Neural cell (in vitro differentiated cells): Measurements from ENCODE around the gene SARS1. TPM values are rescaled to one million over a fixed set of nuclear protein-coding genes. Genes with fewer than 3 reads are reported as not detected.

Experiments used
- H2AFZ ChIP-seq: fragments of 200-600, 300-800 bp; sonication (generic), shearing (Covaris generic); 2 replicates; pipeline ENCODE4 v1.6.0; 2014; ENCODE audit warnings: low read depth, mild to moderate bottlenecking, antibody characterized with exemption, low read length, moderate library complexity
- H3F3A ChIP-seq: fragments of 200-600 bp; shearing (Covaris generic); 2 replicates; pipeline ENCODE4 v1.6.1; 2016; ENCODE audit warnings: mild to moderate bottlenecking, moderate library complexity, mixed read lengths, antibody characterized with exemption, low read length; ENCODE audit not compliant: insufficient read depth, poor library complexity, severe bottlenecking
- H3K27ac ChIP-seq: fragments of 200-600, 300-800 bp; sonication (generic), shearing (Covaris generic); 2 replicates; pipeline ENCODE4 v1.5.1; 2014; ENCODE audit warnings: mild to moderate bottlenecking, low read length, moderate library complexity
- H3K27me3 ChIP-seq: fragments of 300-800, 200-600 bp; sonication (generic), shearing (Covaris generic); 2 replicates; pipeline ENCODE4 v1.6.0; 2014; ENCODE audit warnings: mild to moderate bottlenecking, low read depth, low read length, moderate library complexity; ENCODE audit not compliant: insufficient read depth
- H3K36me3 ChIP-seq: fragments of 300-800, 200-600 bp; sonication (generic), shearing (Covaris generic); 2 replicates; pipeline ENCODE4 v1.5.1; 2014; ENCODE audit warnings: mild to moderate bottlenecking, antibody characterized with exemption, low read length, moderate library complexity; ENCODE audit not compliant: insufficient read depth
- H3K4me2 ChIP-seq: fragments of 300-800, 200-600 bp; sonication (generic), shearing (Covaris generic); 2 replicates; pipeline ENCODE4 v1.6.0; 2014; ENCODE audit warnings: mild to moderate bottlenecking, low read length
- H3K4me3 ChIP-seq: fragments of 300-800, 200-600 bp; sonication (generic), shearing (Covaris generic); 2 replicates; pipeline ENCODE4 v1.5.1; 2014; ENCODE audit warnings: mild to moderate bottlenecking, low read length, moderate library complexity
- H3K79me2 ChIP-seq: fragments of 200-600 bp; shearing (Covaris generic); replicated peaks from 2 replicates; pipeline ENCODE4 v1.6.0; 2014; ENCODE audit warnings: mild to moderate bottlenecking, low read length, moderate library complexity; ENCODE audit not compliant: insufficient read depth
- H3K9ac ChIP-seq: fragments of 300-800, 200-600 bp; sonication (generic), shearing (Covaris generic); 2 replicates; pipeline ENCODE4 v1.6.1; 2016; ENCODE audit warnings: mild to moderate bottlenecking, low read length, mixed read lengths
- H3K9me2 ChIP-seq: fragments of 200-600 bp; shearing (Covaris generic); 2 replicates; pipeline ENCODE4 v1.6.1; 2016; ENCODE audit warnings: mild to moderate bottlenecking, low read length, mixed read lengths; ENCODE audit not compliant: insufficient read depth
- H3K9me3 ChIP-seq: fragments of 200-600, 300-800 bp; sonication (generic), shearing (Covaris generic); 2 replicates; pipeline ENCODE4 v1.6.1; 2016; ENCODE audit warnings: mild to moderate bottlenecking, mixed run types, low read length, moderate library complexity, mixed read lengths
- H4K20me1 ChIP-seq: fragments of 200-600 bp; shearing (Covaris generic); 2 replicates; pipeline ENCODE4 v1.6.1; 2016; ENCODE audit warnings: mild to moderate bottlenecking, mixed run types; ENCODE audit not compliant: insufficient read depth
- EP300 ChIP-seq: fragments of 450-650 bp; conservative IDR thresholded peaks from 2 replicates; pipeline ENCODE4 v1.6.1; 2014; ENCODE audit warnings: antibody characterized with exemption, mild to moderate bottlenecking, moderate library complexity; ENCODE audit not compliant: poor library complexity, severe bottlenecking
- EZH2 ChIP-seq: fragments of 200-600, 300-800 bp; shearing (Covaris generic), sonication (generic); IDR thresholded peaks from 2 replicates; pipeline ENCODE4 v1.6.1; 2014; ENCODE audit warnings: antibody characterized with exemption, low read length, borderline replicate concordance, mild to moderate bottlenecking; ENCODE audit not compliant: insufficient read depth, poor library complexity, severe bottlenecking
- MXI1 ChIP-seq: fragments of 450-650 bp; conservative IDR thresholded peaks from 2 replicates; pipeline ENCODE4 v1.6.1; 2014; ENCODE audit warnings: antibody characterized with exemption, mild to moderate bottlenecking; ENCODE audit not compliant: poor library complexity, severe bottlenecking
- POLR2AphosphoS5 ChIP-seq: IDR thresholded peaks from 2 replicates; pipeline ENCODE4 v1.6.1; 2012
- RAD21 ChIP-seq: fragments of 450-650 bp; conservative IDR thresholded peaks from 2 replicates; pipeline ENCODE4 v1.6.1; 2014; ENCODE audit warnings: antibody characterized with exemption, mild to moderate bottlenecking, moderate library complexity
- SMC3 ChIP-seq: fragments of 450-650 bp; conservative IDR thresholded peaks from 2 replicates; pipeline ENCODE4 v1.6.1; 2014; ENCODE audit warnings: antibody characterized with exemption, mild to moderate bottlenecking, moderate library complexity; ENCODE audit not compliant: poor library complexity
- TAF1 ChIP-seq: IDR thresholded peaks from 2 replicates; pipeline ENCODE4 v1.6.1; 2012; ENCODE audit warnings: low read depth
- polyA plus RNA-seq: library from polyadenylated mRNA; depleted of rRNA; stranded (reverse); fragments of >200 nt; gene quantifications from 2 replicates; pipeline ENCODE4 v1.2.3, GENCODE V29; 2014
- TF ChIP-seq, protein P1 (sequence below): fragments of 450-650 bp; IDR thresholded peaks from 2 replicates; pipeline ENCODE4 v1.5.1; 2014; ENCODE audit warnings: antibody characterized with exemption, mild to moderate bottlenecking, moderate library complexity; ENCODE audit not compliant: poor library complexity, severe bottlenecking
- TF ChIP-seq, protein P2 (sequence below): IDR thresholded peaks from 2 replicates; pipeline ENCODE4 v1.6.1; 2012; ENCODE audit warnings: borderline replicate concordance

SARS1 gene
- polyA plus RNA-seq, 1 donor from 2014 or later = 281 TPM

DNA sequence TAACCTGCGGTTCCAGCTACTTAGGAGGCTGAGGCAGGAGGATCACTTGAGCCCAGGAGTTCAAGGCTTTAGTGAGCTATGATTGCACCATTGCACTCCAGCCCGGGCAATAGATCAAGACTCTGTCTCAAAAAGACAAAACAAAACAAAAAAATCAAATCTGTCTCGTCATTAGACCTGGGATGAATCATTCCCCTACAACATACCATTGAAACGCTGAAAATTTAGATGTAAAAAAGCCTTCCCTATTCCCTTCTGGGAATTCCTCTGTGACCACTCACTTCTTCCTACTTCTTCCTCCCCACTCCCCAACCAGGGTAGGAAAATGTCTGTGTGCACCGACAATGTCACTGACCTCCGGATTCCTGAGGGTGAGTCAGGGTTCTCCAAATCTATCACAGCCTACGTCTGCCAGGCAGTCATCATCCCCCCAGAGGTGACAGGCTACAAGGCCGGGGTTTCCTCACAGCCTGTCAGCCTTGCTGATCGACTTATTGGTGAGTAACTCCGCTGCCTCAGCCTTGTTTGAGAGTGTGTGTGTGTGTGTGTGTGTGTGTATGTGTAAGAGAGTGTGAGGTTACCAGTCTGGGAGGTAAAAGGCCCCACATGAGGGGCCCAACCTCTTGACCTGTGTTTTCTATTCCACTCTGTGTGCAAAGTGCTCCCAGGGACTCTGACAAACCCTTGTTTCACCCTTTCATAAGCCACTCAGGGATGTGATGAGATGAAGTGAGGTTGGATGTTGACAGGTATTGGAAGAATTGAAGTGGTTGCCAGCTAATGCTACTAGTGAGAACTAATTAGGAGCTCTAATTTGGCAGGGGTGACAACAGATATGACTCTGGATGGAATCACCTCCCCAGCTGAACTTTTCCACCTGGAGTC lies 16.3 kb upstream of the SARS1 start:
- Histone ChIP-seq H3K79me2 (no peaks in the 10 kb centered on the region), H3F3A (no peaks in the 10 kb centered on the region), H3K9me3 (no peaks in the 10 kb centered on the region), H3K9me2 (no peaks in the 10 kb centered on the region), H3K4me3 (no peak overlapping the region), H2AFZ (no peak overlapping the region), H3K9ac (no peak overlapping the region), H3K4me2 (no peak overlapping the region), H3K27ac (no peak overlapping the region), H3K36me3 (no peaks in the 10 kb centered on the region), H4K20me1 (no peaks in the 10 kb centered on the region), H3K27me3 (no peaks in the 10 kb centered on the region)
- no peak for TF ChIP-seq EP300
- TF ChIP-seq, protein P1, sequence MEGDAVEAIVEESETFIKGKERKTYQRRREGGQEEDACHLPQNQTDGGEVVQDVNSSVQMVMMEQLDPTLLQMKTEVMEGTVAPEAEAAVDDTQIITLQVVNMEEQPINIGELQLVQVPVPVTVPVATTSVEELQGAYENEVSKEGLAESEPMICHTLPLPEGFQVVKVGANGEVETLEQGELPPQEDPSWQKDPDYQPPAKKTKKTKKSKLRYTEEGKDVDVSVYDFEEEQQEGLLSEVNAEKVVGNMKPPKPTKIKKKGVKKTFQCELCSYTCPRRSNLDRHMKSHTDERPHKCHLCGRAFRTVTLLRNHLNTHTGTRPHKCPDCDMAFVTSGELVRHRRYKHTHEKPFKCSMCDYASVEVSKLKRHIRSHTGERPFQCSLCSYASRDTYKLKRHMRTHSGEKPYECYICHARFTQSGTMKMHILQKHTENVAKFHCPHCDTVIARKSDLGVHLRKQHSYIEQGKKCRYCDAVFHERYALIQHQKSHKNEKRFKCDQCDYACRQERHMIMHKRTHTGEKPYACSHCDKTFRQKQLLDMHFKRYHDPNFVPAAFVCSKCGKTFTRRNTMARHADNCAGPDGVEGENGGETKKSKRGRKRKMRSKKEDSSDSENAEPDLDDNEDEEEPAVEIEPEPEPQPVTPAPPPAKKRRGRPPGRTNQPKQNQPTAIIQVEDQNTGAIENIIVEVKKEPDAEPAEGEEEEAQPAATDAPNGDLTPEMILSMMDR = no peak
- no peak for TF ChIP-seq TAF1
- TF ChIP-seq, protein P2, sequence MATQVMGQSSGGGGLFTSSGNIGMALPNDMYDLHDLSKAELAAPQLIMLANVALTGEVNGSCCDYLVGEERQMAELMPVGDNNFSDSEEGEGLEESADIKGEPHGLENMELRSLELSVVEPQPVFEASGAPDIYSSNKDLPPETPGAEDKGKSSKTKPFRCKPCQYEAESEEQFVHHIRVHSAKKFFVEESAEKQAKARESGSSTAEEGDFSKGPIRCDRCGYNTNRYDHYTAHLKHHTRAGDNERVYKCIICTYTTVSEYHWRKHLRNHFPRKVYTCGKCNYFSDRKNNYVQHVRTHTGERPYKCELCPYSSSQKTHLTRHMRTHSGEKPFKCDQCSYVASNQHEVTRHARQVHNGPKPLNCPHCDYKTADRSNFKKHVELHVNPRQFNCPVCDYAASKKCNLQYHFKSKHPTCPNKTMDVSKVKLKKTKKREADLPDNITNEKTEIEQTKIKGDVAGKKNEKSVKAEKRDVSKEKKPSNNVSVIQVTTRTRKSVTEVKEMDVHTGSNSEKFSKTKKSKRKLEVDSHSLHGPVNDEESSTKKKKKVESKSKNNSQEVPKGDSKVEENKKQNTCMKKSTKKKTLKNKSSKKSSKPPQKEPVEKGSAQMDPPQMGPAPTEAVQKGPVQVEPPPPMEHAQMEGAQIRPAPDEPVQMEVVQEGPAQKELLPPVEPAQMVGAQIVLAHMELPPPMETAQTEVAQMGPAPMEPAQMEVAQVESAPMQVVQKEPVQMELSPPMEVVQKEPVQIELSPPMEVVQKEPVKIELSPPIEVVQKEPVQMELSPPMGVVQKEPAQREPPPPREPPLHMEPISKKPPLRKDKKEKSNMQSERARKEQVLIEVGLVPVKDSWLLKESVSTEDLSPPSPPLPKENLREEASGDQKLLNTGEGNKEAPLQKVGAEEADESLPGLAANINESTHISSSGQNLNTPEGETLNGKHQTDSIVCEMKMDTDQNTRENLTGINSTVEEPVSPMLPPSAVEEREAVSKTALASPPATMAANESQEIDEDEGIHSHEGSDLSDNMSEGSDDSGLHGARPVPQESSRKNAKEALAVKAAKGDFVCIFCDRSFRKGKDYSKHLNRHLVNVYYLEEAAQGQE = no peak
- no peak for TF ChIP-seq SMC3
- TF ChIP-seq POLR2AphosphoS5 = no peak
- TF ChIP-seq MXI1 = no peak
- no peak for TF ChIP-seq EZH2

DNA sequence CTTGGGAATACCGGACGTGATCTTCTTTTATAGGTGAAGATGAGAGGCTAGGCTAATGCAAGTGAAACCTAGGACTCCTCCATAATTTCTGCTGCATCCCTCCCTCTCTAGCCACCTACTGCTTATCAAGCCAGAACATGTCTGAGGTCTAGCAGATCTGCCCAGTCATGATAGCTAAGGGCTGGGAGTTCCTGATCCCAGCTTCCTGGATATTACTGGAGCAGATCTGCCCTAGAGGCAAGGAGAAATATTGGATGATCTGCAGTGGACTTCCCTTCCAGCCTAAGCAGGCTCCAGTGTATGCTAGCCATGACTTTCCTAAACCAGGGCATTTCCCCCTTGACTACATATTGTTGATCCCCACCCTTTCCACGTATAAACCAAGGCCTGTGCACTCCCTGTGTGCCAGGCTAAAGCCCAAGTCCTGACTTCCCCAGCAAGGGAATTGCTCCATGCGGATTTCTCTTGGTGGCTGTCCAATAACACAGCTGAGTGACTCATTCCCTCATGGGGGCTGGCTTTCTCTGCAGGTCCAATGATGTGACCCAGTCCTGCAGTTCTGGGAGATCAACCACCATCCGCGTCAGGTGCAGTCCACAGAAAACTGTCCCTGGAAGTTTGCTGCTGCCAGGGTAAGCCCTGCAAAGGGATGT lies 15.5 kb upstream of the SARS1 start:
- H3K9me2 ChIP-seq = no peaks in the 10 kb centered on the region
- no peak overlapping the region for H3K4me2 ChIP-seq
- H3F3A ChIP-seq = no peaks in the 10 kb centered on the region
- TF ChIP-seq EP300 = no peak
- TF ChIP-seq RAD21 = no peak
- no peak for TF ChIP-seq MXI1
- TF ChIP-seq TAF1 = no peak
- no peak for TF ChIP-seq SMC3
- no peak for TF ChIP-seq EZH2
- TF ChIP-seq, protein P2 = no peak
- TF ChIP-seq, protein P1 = no peak
- TF ChIP-seq POLR2AphosphoS5 = no peak
- no peak overlapping the region for H3K4me3 ChIP-seq
- no peaks in the 10 kb centered on the region for H3K36me3 ChIP-seq
- H2AFZ ChIP-seq = no peak overlapping the region
- H3K27ac ChIP-seq = no peak overlapping the region
- no peaks in the 10 kb centered on the region for H3K27me3 ChIP-seq
- H3K79me2 ChIP-seq = no peaks in the 10 kb centered on the region
- no peaks in the 10 kb centered on the region for H4K20me1 ChIP-seq
- H3K9ac ChIP-seq = no peak overlapping the region
- no peaks in the 10 kb centered on the region for H3K9me3 ChIP-seq
